WTC11 (cell line): Measurements from ENCODE around the gene PLXND1. TPM values are rescaled to one million over a fixed set of nuclear protein-coding genes. Genes with fewer than 3 reads are reported as not detected.
"Not testable (repeated sequence)": the region's sequence is repeated elsewhere in the genome, so short reads cannot be mapped to it uniquely, and the experiment has no call there.

Experiments used
- ATAC-seq: fragments of 200-7000 bp; cut with Tn5 transposase; 2 replicates; pipeline ENCODE4 v1.10.0; 2021; ENCODE audit warnings: mild to moderate bottlenecking, moderate library complexity
- CTCF ChIA-PET: fragments of 300-600 bp; sonication (Branson Sonifier 250); formaldehyde crosslinking; loops from one replicate; lab custom pipeline; 2021; ENCODE audit warnings: antibody characterized with exemption; lab: Charles Lee
- POLR2A ChIA-PET: fragments of 350-600 bp; sonication (Branson Sonifier 250); formaldehyde crosslinking; loops from one replicate; lab custom pipeline; 2021; ENCODE audit warnings: antibody characterized with exemption; lab: Charles Lee
- DNase-seq: peaks from one replicate; pipeline ENCODE4 v3.0.0; 2021; ENCODE audit warnings: low spot score
- H3K27ac Mint-ChIP-seq: 2 replicates; pipeline ENCODE4 v1.8.0; 2021; ENCODE audit warnings: mixed read lengths
- H3K27me3 Mint-ChIP-seq: 2 replicates; pipeline ENCODE4 v1.8.0; 2021; ENCODE audit warnings: low read depth, mild to moderate bottlenecking, moderate library complexity, mixed read lengths
- H3K36me3 Mint-ChIP-seq: 2 replicates; pipeline ENCODE4 v1.8.0; 2021; ENCODE audit warnings: mixed read lengths
- H3K4me1 Mint-ChIP-seq: 2 replicates; pipeline ENCODE4 v1.8.0; 2022; ENCODE audit warnings: mixed read lengths
- H3K4me3 Mint-ChIP-seq: 2 replicates; pipeline ENCODE4 v1.8.0; 2021; ENCODE audit warnings: mild to moderate bottlenecking, moderate library complexity, mixed read lengths
- H3K9me3 Mint-ChIP-seq: 2 replicates; pipeline ENCODE4 v1.8.0; 2021; ENCODE audit warnings: mixed read lengths
- E2F5 ChIP-seq: sonication (generic); formaldehyde crosslinking; IDR thresholded peaks from 2 replicates; pipeline ENCODE4 v1.8.1; 2022; ENCODE audit warnings: mild to moderate bottlenecking, moderate library complexity, missing genetic modification reagents
- EMX1 ChIP-seq: fragments of 250-450 bp; sonication (Bioruptor Pico); IDR thresholded peaks from 2 replicates; pipeline ENCODE4 v1.8.0; 2021; ENCODE audit warnings: mild to moderate bottlenecking
- GTF2I ChIP-seq: fragments of 250-450 bp; sonication (Bioruptor Pico); conservative IDR thresholded peaks from 2 replicates; pipeline ENCODE4 v1.4.0; 2021; ENCODE audit warnings: mild to moderate bottlenecking
- HMGA2 ChIP-seq: fragments of 250-450 bp; sonication (Bioruptor Pico); IDR thresholded peaks from 2 replicates; pipeline ENCODE4 v1.4.0; 2021; ENCODE audit warnings: mild to moderate bottlenecking, moderate library complexity
- IRF2 ChIP-seq: sonication (generic); formaldehyde crosslinking; IDR thresholded peaks from 2 replicates; pipeline ENCODE4 v1.8.0; 2022; ENCODE audit warnings: low read depth, missing genetic modification reagents, borderline replicate concordance
- JAZF1 ChIP-seq: fragments of 250-450 bp; sonication (Bioruptor Pico); IDR thresholded peaks from 2 replicates; pipeline ENCODE4 v1.9.0; 2021; ENCODE audit warnings: moderate library complexity, mild to moderate bottlenecking, inconsistent platforms
- MYBL2 ChIP-seq: sonication (generic); formaldehyde crosslinking; IDR thresholded peaks from 2 replicates; pipeline ENCODE4 v1.8.1; 2023; ENCODE audit warnings: mild to moderate bottlenecking, moderate library complexity, missing genetic modification reagents
- SP1 ChIP-seq: sonication (generic); formaldehyde crosslinking; conservative IDR thresholded peaks from 2 replicates; pipeline ENCODE4 v1.8.1; 2022; ENCODE audit warnings: missing genetic modification reagents
- TEAD1 ChIP-seq: sonication (generic); formaldehyde crosslinking; IDR thresholded peaks from 2 replicates; pipeline ENCODE4 v1.8.0; 2022; ENCODE audit warnings: mild to moderate bottlenecking, missing genetic modification reagents
- USF2 ChIP-seq: sonication (generic); formaldehyde crosslinking; IDR thresholded peaks from 2 replicates; pipeline ENCODE4 v1.8.1; 2023; ENCODE audit warnings: mild to moderate bottlenecking, missing genetic modification reagents, moderate library complexity
- ZNF121 ChIP-seq: sonication (generic); formaldehyde crosslinking; IDR thresholded peaks from 2 replicates; pipeline ENCODE4 v1.8.0; 2023; ENCODE audit warnings: missing genetic modification reagents
- total RNA-seq: library from RNA; stranded (reverse); gene quantifications from 3 replicates; pipeline ENCODE4 v1.2.3, GENCODE V29; 2021
- TF ChIP-seq, protein P1 (sequence below): sonication (generic); formaldehyde crosslinking; conservative IDR thresholded peaks from 2 replicates; pipeline ENCODE4 v1.8.1; 2022; ENCODE audit warnings: mild to moderate bottlenecking, missing genetic modification reagents
- TF ChIP-seq, protein P2 (sequence below): sonication (generic); formaldehyde crosslinking; IDR thresholded peaks from 2 replicates; pipeline ENCODE4 v1.8.1; 2023; ENCODE audit warnings: mild to moderate bottlenecking, missing genetic modification reagents
- TF ChIP-seq, protein P3 (sequence below): fragments of 250-450 bp; sonication (Bioruptor Pico); IDR thresholded peaks from 2 replicates; pipeline ENCODE4 v1.9.0; 2021; ENCODE audit warnings: mild to moderate bottlenecking
- TF ChIP-seq, protein P4 (sequence below): sonication (generic); formaldehyde crosslinking; IDR thresholded peaks from 2 replicates; pipeline ENCODE4 v1.8.1; 2023; ENCODE audit warnings: mild to moderate bottlenecking, missing genetic modification reagents

The PLXND1 gene
- total RNA-seq, 1 experiment from 2014 or later = 56.7 TPM

DNA sequence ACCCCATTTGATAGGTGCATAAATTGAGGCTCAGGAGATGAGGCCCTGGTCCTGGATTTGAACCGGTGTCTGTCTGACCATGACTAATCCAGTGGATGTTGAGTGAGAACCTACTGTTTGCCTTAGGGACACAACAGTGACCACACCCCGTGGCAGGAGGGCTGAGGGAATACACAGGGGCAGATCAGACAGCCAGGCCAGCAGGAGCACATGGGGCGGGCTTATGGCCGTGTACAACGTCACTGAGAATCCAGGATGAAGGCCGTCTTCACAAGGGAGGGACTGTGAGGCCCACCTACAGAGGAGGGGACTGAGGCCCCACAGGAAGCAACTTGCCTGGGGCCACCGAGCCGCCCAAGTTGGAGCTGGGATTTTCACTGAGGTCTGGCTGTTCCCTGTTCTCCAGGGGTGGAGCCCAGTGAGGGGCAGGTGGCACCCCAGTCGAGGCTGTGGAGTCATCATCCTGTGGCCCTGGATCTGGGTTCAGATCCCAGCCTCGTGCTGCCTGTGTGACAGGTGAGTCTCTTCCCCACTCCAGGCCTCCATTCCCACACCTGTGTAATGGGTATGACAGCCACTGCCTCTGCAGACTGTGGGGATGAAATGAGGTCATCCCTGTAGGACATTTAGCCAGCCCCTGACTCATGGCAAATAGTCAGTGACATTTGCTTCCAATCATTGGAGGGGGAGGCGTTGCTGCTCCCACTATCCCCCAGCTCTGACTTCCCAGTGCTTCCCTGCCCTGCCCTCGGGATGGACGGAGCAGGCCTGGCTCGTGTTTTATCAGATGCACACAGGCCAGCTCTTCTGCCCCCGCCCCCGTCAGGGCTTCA, 6.3 kb upstream of the PLXND1 start:
- CTCF ChIA-PET = interaction anchor here (0.9 to 3.3 kb wide), 4 partner anchors 14 to 217 kb away, joined by 4 to 16 read pairs (median 6); no protein-coding TSS in a partner anchor
- ATAC-seq (no peak), DNase-seq (no peak)
- peak; percentile 52; the same call in 1 of the 2 replicates for TF ChIP-seq GTF2I
- no peak for TF ChIP-seq HMGA2 (CRISPR knock-in tag)
- TF ChIP-seq EMX1 = 0 out of 2 replicates have a peak, but pooled peaks have one; percentile 25
- TF ChIP-seq E2F5 (CRISPR knock-in tag) = no peak; the same call in 1 of the 2 replicates
- no peak for TF ChIP-seq IRF2
- TF ChIP-seq ZNF121 (CRISPR knock-in tag) = 0 out of 2 replicates have a peak, but pooled peaks have one; percentile 4
- Mint-ChIP-seq H3K27ac (no peak overlapping the region), H3K9me3 (no peaks in the 10 kb centered on the region), H3K4me3 (no peak overlapping the region), H3K27me3 (peaks cover 4% of the 10 kb centered on the region), H3K4me1 (peaks cover 35% of the 10 kb centered on the region), H3K36me3 (no peaks in the 10 kb centered on the region)
- POLR2A ChIA-PET = no interaction called here

GRCh38 chr3:129611812-129612533, 5.5 kb upstream of the PLXND1 start:
- ATAC-seq (peak; percentile 72), DNase-seq (peak; percentile 60)
- Mint-ChIP-seq H3K9me3 (no peaks in the 10 kb centered on the region), H3K27ac (peak overlapping the region; percentile 74), H3K4me1 (peaks cover 39% of the 10 kb centered on the region), H3K27me3 (peaks cover 8% of the 10 kb centered on the region), H3K36me3 (no peaks in the 10 kb centered on the region), H3K4me3 (no peak overlapping the region)
- ChIA-PET CTCF (interaction anchor here (0.9 to 3.3 kb wide), 2 partner anchors 122 to 218 kb away, joined by 4 to 16 read pairs; no protein-coding TSS in a partner anchor), POLR2A (no interaction called here)
- TF ChIP-seq SP1 (0 out of 2 replicates have a peak, but pooled peaks have one; percentile 37), USF2 (CRISPR knock-in tag) (0 out of 2 replicates have a peak, but pooled peaks have one; percentile 15)
- TF ChIP-seq, protein P1, sequence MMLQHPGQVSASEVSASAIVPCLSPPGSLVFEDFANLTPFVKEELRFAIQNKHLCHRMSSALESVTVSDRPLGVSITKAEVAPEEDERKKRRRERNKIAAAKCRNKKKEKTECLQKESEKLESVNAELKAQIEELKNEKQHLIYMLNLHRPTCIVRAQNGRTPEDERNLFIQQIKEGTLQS = no peak

DNA sequence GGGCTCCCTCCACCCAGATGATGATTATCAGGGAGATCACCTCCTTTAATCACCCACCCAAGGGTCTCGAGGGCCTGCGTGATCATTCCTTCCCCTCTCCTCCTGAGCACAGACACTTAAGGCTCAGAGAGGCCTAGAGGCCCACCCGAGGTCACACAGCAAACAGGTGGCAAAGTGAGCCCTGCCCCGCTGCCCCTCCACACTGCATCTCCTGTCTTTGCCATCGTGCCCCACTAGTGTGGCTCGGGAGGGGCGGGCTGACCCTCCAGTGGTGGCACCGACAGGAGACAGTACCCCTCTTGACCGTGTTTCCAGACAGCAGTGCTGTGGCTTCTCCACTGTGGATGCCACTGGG, 4.9 kb upstream of the PLXND1 start:
- peaks cover 39% of the 10 kb centered on the region for H3K4me1 Mint-ChIP-seq
- CTCF ChIA-PET = interaction anchor here (3.3 kb wide), 1 partner anchor 121 kb away, joined by 16 read pairs; no protein-coding TSS in a partner anchor
- no peak for ATAC-seq

DNA sequence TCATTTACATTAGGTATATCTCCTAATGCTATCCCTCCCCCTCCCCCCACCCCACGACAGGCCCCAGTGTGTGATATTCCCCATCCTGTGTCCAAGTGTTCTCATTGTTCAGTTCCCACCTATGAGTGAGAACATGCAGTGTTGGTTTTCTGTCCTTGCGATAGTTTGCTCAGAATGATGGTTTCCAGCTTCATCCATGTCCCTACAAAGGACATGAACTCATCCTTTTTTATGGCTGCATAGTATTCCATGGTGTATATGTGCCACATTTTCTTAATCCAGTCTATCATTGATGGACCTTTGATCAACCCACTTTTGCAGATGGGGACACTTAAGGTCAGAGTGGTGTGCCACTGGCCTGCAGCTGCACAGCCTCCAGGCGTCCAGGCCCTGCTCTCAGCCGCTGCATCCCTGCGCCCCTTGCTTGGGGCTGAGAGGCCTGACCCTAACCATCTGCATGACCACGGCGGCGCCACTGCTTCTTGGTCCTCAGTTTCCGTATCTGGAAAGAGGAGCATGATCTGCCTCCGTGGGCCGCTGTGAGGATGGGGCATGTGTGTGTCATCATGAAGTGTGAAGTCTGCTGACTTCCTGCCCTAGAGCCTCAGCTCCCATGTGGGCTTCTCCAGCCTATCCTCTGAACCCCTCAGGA, 4.4 kb upstream of the PLXND1 start:
- H3K27ac Mint-ChIP-seq, DNase-seq, POLR2A ChIA-PET, H3K9me3 Mint-ChIP-seq, CTCF ChIA-PET, H3K36me3 Mint-ChIP-seq, ATAC-seq, H3K4me3 Mint-ChIP-seq: not testable (repeated sequence)
- Mint-ChIP-seq H3K27me3 (peaks cover 12% of the 10 kb centered on the region), H3K4me1 (peaks cover 39% of the 10 kb centered on the region)

More for the DNA sequence above, 4.9 kb upstream of the PLXND1 start:
- Mint-ChIP-seq H3K27me3 (peaks cover 10% of the 10 kb centered on the region), H3K9me3 (no peaks in the 10 kb centered on the region), H3K27ac (peak overlapping the region; percentile 74), H3K36me3 (no peaks in the 10 kb centered on the region), H3K4me3 (no peak overlapping the region)
- TF ChIP-seq TEAD1 = no peak
- TF ChIP-seq ZNF121 (CRISPR knock-in tag) = 0 out of 2 replicates have a peak, but pooled peaks have one; percentile 4
- no peak for DNase-seq
- POLR2A ChIA-PET = no interaction called here

DNA sequence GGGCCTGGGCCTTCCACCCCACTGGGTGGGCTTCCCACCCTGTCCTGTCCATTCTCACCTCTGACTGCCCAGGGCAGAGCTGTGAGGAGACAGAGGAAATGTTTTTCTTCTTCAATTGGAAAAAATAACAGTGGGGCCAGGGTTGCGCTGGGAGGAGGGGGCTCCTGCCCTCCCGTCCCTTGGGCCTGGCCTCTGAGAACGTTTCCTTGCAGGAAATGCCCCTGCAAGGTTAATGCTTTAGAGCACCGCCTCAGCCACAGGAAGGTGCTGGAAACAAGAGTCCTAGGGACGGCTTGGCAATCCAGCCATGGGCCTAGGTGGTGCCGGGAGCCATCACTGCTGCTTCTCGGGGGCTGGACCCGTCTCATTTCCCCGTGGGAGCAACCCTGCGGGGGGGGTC, 3.8 kb upstream of the PLXND1 start:
- Mint-ChIP-seq H3K4me1 (peaks cover 42% of the 10 kb centered on the region), H3K27ac (no peak overlapping the region), H3K36me3 (no peaks in the 10 kb centered on the region), H3K4me3 (no peak overlapping the region), H3K9me3 (no peaks in the 10 kb centered on the region), H3K27me3 (peaks cover 18% of the 10 kb centered on the region)
- ChIA-PET CTCF (no interaction called here), POLR2A (no interaction called here)
- ATAC-seq (no peak), DNase-seq (no peak)
- TF ChIP-seq, protein P2, sequence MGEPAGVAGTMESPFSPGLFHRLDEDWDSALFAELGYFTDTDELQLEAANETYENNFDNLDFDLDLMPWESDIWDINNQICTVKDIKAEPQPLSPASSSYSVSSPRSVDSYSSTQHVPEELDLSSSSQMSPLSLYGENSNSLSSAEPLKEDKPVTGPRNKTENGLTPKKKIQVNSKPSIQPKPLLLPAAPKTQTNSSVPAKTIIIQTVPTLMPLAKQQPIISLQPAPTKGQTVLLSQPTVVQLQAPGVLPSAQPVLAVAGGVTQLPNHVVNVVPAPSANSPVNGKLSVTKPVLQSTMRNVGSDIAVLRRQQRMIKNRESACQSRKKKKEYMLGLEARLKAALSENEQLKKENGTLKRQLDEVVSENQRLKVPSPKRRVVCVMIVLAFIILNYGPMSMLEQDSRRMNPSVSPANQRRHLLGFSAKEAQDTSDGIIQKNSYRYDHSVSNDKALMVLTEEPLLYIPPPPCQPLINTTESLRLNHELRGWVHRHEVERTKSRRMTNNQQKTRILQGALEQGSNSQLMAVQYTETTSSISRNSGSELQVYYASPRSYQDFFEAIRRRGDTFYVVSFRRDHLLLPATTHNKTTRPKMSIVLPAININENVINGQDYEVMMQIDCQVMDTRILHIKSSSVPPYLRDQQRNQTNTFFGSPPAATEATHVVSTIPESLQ (CRISPR knock-in tag) = no peak
- TF ChIP-seq, protein P3, sequence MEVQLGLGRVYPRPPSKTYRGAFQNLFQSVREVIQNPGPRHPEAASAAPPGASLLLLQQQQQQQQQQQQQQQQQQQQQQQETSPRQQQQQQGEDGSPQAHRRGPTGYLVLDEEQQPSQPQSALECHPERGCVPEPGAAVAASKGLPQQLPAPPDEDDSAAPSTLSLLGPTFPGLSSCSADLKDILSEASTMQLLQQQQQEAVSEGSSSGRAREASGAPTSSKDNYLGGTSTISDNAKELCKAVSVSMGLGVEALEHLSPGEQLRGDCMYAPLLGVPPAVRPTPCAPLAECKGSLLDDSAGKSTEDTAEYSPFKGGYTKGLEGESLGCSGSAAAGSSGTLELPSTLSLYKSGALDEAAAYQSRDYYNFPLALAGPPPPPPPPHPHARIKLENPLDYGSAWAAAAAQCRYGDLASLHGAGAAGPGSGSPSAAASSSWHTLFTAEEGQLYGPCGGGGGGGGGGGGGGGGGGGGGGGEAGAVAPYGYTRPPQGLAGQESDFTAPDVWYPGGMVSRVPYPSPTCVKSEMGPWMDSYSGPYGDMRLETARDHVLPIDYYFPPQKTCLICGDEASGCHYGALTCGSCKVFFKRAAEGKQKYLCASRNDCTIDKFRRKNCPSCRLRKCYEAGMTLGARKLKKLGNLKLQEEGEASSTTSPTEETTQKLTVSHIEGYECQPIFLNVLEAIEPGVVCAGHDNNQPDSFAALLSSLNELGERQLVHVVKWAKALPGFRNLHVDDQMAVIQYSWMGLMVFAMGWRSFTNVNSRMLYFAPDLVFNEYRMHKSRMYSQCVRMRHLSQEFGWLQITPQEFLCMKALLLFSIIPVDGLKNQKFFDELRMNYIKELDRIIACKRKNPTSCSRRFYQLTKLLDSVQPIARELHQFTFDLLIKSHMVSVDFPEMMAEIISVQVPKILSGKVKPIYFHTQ = no peak
- TF ChIP-seq, protein P4, sequence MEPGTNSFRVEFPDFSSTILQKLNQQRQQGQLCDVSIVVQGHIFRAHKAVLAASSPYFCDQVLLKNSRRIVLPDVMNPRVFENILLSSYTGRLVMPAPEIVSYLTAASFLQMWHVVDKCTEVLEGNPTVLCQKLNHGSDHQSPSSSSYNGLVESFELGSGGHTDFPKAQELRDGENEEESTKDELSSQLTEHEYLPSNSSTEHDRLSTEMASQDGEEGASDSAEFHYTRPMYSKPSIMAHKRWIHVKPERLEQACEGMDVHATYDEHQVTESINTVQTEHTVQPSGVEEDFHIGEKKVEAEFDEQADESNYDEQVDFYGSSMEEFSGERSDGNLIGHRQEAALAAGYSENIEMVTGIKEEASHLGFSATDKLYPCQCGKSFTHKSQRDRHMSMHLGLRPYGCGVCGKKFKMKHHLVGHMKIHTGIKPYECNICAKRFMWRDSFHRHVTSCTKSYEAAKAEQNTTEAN (CRISPR knock-in tag) = no peak
- no peak for TF ChIP-seq JAZF1 (CRISPR knock-in tag)
- no peak for TF ChIP-seq MYBL2
